NCI-H510A treated with DMSO at 0.1 percent for 48 hours (cell line): ENCODE data around the gene DLGAP5.
A peak's percentile ranks its signal among the peaks of the same experiment; 100 is the strongest.

Experiments
- DNase-seq: peaks from one replicate; lab custom pipeline; 2025; lab: John Stamatoyannopoulos, UW

Gene DLGAP5

GRCh38 chr14:55129086-55129427 is 62.3 kb downstream of the DLGAP5 start, which contains the start of gene LGALS3:
LGALS3 (plus strand) TSS chr14:55129252; CDS start chr14:55137374, 8,122 bp downstream.
- no peak for DNase-seq

GRCh38 chr14:55128386-55129085 is 62.8 kb downstream of the DLGAP5 start:
- no peak for DNase-seq

GRCh38 chr14:55127460-55127951 is 63.9 kb downstream of the DLGAP5 start:
- DNase-seq, result no peak

GRCh38 chr14:55126932-55127459 is 64.4 kb downstream of the DLGAP5 start:
- DNase-seq, result no peak

- DNase-seq, result no peak
Measured at GRCh38 chr14:55126034-55126433, 65.4 kb downstream of the DLGAP5 start.

- DNase-seq, result peak; percentile 43
Measured at GRCh38 chr14:55125403-55125802, 66.0 kb downstream of the DLGAP5 start.

- no peak for DNase-seq
Measured at GRCh38 chr14:55124774-55125386, 66.5 kb downstream of the DLGAP5 start.

- no peak for DNase-seq
Measured at GRCh38 chr14:55123852-55124639, 67.3 kb downstream of the DLGAP5 start.

- DNase-seq, result no peak
Measured at GRCh38 chr14:55123101-55123500, 68.3 kb downstream of the DLGAP5 start.

GRCh38 chr14:55122440-55122986 is 68.9 kb downstream of the DLGAP5 start:
- DNase-seq, result peak; percentile 61

GRCh38 chr14:55121628-55122439 is 69.6 kb downstream of the DLGAP5 start:
- no peak for DNase-seq

- no peak for DNase-seq
Measured at GRCh38 chr14:55120571-55121495, 70.6 kb downstream of the DLGAP5 start.

- no peak for DNase-seq
Measured at GRCh38 chr14:55118761-55119160, 72.6 kb downstream of the DLGAP5 start.

- DNase-seq, result no peak
Measured at GRCh38 chr14:55117803-55118441, 73.5 kb downstream of the DLGAP5 start.

GRCh38 chr14:55116246-55117030 is 74.9 kb downstream of the DLGAP5 start:
- no peak for DNase-seq

- DNase-seq, result no peak
Measured at GRCh38 chr14:55115861-55116245, 75.5 kb downstream of the DLGAP5 start.

- no peak for DNase-seq
Measured at GRCh38 chr14:55115460-55115859, 75.9 kb downstream of the DLGAP5 start.

GRCh38 chr14:55114720-55115119 is 76.7 kb downstream of the DLGAP5 start:
- DNase-seq, result no peak

GRCh38 chr14:55111122-55111708 is 80.2 kb downstream of the DLGAP5 start:
- no peak for DNase-seq
